GM06990 (cell line): ENCODE data around the gene MAP7D2.

ENCODE experiments used
- DNase-seq: peaks from one replicate; pipeline ENCODE4 v3.0.0-alpha.2; 2011; ENCODE audit not compliant: insufficient read length; ENCODE audit errors: extremely low read depth
- H3K27me3 ChIP-seq: replicated peaks from 2 replicates; pipeline ENCODE4 v1.6.0; 2011; ENCODE audit warnings: low read length; ENCODE audit not compliant: control insufficient read depth, insufficient read depth
- H3K36me3 ChIP-seq: 2 replicates; pipeline ENCODE4 v1.5.1; 2011; ENCODE audit warnings: low read length; ENCODE audit not compliant: control insufficient read depth, insufficient read depth
- H3K4me3 ChIP-seq: replicated peaks from 2 replicates; pipeline ENCODE4 v1.5.1; 2011; ENCODE audit warnings: low read depth, mild to moderate bottlenecking, control low read depth, low read length
- TF ChIP-seq, protein P1 (sequence below): IDR thresholded peaks from 2 replicates; pipeline ENCODE4 v1.5.1; 2011; ENCODE audit warnings: low read length, control low read depth, mild to moderate bottlenecking, inconsistent platforms; ENCODE audit not compliant: insufficient read depth, poor library complexity, severe bottlenecking

The MAP7D2 gene

GRCh38 chrX:20053537-20053936, 63.2 kb downstream of the MAP7D2 start:
- DNase-seq, result no peak
- no peaks in the 10 kb centered on the region for H3K36me3 ChIP-seq
- TF ChIP-seq, protein P1, sequence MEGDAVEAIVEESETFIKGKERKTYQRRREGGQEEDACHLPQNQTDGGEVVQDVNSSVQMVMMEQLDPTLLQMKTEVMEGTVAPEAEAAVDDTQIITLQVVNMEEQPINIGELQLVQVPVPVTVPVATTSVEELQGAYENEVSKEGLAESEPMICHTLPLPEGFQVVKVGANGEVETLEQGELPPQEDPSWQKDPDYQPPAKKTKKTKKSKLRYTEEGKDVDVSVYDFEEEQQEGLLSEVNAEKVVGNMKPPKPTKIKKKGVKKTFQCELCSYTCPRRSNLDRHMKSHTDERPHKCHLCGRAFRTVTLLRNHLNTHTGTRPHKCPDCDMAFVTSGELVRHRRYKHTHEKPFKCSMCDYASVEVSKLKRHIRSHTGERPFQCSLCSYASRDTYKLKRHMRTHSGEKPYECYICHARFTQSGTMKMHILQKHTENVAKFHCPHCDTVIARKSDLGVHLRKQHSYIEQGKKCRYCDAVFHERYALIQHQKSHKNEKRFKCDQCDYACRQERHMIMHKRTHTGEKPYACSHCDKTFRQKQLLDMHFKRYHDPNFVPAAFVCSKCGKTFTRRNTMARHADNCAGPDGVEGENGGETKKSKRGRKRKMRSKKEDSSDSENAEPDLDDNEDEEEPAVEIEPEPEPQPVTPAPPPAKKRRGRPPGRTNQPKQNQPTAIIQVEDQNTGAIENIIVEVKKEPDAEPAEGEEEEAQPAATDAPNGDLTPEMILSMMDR, result no peak
- H3K27me3 ChIP-seq, result no peaks in the 10 kb centered on the region
- H3K4me3 ChIP-seq, result no peak overlapping the region

- TF ChIP-seq, protein P1, result no peak
- no peaks in the 10 kb centered on the region; the same call in 1 of the 2 replicates for H3K27me3 ChIP-seq
- no peak for DNase-seq
- no peak overlapping the region for H3K4me3 ChIP-seq
- no peaks in the 10 kb centered on the region for H3K36me3 ChIP-seq
Observed at GRCh38 chrX:20046864-20047263, 69.8 kb downstream of the MAP7D2 start.

GRCh38 chrX:20046223-20046622, 70.5 kb downstream of the MAP7D2 start:
- TF ChIP-seq, protein P1, result no peak
- no peak for DNase-seq
- no peak overlapping the region for H3K4me3 ChIP-seq
- no peaks in the 10 kb centered on the region; the same call in 1 of the 2 replicates for H3K27me3 ChIP-seq
- H3K36me3 ChIP-seq, result no peaks in the 10 kb centered on the region

DNA sequence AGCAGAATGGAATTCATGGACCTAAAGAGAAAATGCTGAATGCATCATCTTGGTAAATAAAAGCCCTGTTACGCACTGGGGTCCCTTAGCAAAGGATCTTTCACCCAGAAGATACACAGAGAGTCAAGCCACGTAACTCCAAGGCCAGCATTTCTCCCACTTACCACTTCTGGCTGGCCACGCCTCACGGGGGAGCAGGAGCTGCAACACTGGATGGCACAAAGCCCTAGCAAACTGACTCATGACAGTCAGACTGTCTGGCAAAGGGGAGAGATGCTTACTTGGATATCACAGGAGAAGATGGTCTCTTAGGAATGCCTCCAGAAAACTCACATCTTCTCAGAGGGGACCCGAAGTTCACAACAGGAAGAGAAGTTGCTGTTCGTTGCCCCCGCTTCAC, 74.5 kb downstream of the MAP7D2 start:
- H3K36me3 ChIP-seq, result no peaks in the 10 kb centered on the region
- no peak for DNase-seq
- no peaks in the 10 kb centered on the region; the same call in 1 of the 2 replicates for H3K27me3 ChIP-seq
- TF ChIP-seq, protein P1, result no peak
- H3K4me3 ChIP-seq, result no peak overlapping the region

DNA sequence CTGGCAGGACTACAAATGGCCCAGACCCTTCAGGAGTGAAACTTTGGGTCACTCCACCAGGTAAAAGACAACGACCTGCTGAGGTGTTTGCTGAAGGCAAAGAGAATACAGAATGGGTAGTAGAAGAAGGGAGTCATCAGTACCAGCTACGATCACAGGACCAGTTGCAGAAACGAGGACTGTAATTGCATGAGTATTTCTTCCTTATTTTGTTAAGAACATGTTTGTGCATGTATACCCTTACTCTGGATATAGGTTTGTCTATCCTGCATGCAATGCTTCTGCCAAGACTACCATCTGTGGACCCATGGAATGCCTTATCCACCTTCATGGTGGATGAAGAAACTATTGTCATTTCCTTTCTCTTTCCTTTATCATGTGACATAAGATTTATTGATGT, 77.7 kb downstream of the MAP7D2 start:
- no peak overlapping the region for H3K4me3 ChIP-seq
- TF ChIP-seq, protein P1, result no peak

GRCh38 chrX:20037186-20037585, 79.5 kb downstream of the MAP7D2 start:
- Histone ChIP-seq H3K4me3 (no peak overlapping the region), H3K36me3 (no peaks in the 10 kb centered on the region), H3K27me3 (no peaks in the 10 kb centered on the region)
- DNase-seq, result no peak
- TF ChIP-seq, protein P1, result no peak

More for the DNA sequence above, 77.7 kb downstream of the MAP7D2 start:
- no peaks in the 10 kb centered on the region for H3K36me3 ChIP-seq
- DNase-seq, result no peak
- H3K27me3 ChIP-seq, result no peaks in the 10 kb centered on the region
